GM12801 (cell line): ENCODE measurements around the gene CLDN16.

Source experiments
- TF ChIP-seq, protein P1 (sequence below): IDR thresholded peaks from one replicate; pipeline ENCODE4 v1.5.1; 2011; ENCODE audit warnings: control low read depth; ENCODE audit not compliant: insufficient read length; ENCODE audit errors: extremely low read depth

CLDN16 gene

DNA sequence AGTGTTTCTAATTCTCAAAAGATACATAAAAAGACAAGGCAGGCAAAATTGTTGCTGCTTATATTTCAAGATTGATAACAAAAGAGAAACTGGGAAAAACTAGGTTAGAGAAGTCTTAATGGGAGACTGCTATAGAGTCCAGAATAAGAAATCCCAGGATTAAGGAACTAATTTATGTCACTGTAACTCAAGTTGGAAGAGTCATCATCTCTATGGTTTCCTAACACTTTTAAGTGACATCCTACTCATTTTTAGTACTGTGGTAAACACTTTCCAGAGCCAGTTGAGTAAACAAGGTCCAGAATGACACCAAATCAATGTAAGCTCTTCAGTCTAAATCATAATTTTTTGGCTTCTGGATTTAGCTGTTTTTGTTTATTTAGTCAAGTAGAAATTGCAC lies 8.0 kb downstream of the CLDN16 start:
- TF ChIP-seq, protein P1, sequence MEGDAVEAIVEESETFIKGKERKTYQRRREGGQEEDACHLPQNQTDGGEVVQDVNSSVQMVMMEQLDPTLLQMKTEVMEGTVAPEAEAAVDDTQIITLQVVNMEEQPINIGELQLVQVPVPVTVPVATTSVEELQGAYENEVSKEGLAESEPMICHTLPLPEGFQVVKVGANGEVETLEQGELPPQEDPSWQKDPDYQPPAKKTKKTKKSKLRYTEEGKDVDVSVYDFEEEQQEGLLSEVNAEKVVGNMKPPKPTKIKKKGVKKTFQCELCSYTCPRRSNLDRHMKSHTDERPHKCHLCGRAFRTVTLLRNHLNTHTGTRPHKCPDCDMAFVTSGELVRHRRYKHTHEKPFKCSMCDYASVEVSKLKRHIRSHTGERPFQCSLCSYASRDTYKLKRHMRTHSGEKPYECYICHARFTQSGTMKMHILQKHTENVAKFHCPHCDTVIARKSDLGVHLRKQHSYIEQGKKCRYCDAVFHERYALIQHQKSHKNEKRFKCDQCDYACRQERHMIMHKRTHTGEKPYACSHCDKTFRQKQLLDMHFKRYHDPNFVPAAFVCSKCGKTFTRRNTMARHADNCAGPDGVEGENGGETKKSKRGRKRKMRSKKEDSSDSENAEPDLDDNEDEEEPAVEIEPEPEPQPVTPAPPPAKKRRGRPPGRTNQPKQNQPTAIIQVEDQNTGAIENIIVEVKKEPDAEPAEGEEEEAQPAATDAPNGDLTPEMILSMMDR, result no peak

DNA sequence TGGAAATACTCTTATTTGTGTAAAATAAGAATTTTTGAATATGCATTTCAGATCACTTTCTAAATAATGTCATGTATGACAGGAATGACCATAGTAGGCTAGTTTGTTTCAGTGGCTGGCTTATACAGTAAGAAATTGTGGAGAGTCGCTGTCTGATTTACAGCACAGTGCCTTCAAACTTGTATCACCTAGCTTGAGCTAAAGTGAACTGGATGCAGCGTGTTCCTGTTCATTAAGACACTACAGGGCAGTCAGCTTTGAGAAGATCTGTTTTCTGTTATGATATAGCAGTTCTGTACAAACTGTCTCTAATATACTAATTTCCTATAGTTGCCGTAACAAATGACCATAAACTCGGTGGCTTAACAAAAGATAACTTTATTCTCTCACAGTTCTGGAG lies 9.9 kb downstream of the CLDN16 start:
- TF ChIP-seq, protein P1, result no peak

DNA sequence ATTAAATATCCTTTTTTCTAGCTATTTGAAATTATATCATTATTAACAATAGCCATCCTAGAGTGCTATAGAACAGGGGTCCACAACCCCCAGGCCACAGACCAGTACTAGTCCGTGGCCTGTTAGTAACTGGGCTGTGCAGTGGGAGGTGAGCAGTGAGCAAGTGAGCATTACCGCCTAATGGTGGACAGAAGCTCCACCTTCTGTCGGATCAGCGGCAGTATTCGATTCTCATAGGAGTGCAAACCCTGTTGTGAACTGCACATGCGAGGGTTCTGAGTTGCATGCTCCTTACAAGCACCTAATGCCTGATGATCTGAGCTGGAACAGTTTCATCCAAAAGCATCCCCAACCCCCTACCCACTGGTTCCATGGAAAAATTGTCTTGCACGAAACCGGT lies 11.7 kb downstream of the CLDN16 start:
- TF ChIP-seq, protein P1, result no peak

DNA sequence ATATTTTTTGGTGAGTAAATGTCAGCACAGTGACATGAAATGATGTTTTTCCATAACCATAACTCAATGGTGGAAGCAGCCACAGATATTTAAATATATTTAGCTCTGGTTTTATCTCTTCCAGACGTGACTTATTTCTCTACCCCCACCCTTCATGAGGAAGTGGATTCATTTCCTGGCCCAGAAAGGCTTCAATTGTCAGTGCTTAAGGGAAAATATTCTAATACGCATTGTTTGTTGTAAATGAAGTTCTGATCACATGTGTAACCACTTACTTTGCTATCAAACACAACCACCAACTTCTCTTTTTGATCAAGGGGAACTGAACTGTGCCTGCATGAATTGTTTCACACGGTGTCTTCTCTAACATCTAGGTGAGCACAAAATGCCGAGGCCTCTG lies 14.0 kb downstream of the CLDN16 start:
- TF ChIP-seq, protein P1, result no peak

DNA sequence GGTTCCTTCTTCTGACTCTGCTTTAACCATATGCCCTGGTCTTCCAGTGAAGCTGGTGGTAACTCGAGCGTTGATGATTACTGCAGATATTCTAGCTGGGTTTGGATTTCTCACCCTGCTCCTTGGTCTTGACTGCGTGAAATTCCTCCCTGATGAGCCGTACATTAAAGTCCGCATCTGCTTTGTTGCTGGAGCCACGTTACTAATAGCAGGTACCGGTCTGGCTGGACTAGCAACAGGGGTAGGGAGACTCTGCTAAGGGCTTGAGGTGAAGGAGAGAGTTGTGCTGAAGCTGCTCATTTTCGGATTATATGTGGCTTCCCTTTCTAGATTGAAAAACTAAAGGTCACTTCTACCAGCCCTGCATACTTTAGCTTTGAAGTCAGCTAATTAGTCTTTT lies 16.8 kb downstream of the CLDN16 start:
- TF ChIP-seq, protein P1, result no peak

DNA sequence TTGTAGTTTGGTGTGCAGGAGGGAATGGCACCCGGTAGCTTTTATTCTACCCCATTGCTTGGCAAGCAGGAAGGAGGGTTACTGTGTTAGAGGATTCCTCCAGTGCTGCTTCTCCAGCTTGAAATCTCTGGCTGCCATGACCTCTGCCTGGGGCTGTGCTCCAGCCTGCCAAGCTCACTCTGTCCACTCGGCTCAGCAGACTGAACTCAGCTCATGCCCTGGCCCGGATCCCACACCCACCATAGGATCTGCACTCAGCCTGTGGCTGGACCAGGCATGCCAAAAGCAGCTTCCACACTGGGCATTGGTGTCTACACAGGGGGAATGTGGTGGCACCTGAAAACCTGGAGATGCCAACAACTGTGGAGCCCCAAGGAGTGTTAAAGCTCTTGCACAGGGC lies 26.3 kb downstream of the CLDN16 start:
- TF ChIP-seq, protein P1, result no peak

DNA sequence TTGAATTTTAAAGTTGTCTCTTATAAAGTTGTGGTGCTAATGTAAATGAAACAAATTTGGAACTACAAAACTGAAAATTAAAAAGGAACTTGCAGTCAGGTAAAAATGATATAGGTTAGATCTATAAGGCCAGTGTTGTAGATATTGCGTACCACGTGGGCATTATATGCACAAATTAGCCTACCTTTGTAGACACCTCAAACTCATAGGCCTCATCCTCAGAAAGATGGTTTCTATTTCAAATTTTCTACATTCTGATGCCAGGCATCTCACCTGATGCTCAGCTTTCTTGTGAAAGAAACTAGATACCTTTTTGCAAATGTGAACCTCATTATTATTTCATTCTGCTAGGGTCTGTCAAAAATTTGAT lies 36.1 kb downstream of the CLDN16 start:
- TF ChIP-seq, protein P1, result no peak
